ENCODE measurements around the gene MMP7.

DNA sequence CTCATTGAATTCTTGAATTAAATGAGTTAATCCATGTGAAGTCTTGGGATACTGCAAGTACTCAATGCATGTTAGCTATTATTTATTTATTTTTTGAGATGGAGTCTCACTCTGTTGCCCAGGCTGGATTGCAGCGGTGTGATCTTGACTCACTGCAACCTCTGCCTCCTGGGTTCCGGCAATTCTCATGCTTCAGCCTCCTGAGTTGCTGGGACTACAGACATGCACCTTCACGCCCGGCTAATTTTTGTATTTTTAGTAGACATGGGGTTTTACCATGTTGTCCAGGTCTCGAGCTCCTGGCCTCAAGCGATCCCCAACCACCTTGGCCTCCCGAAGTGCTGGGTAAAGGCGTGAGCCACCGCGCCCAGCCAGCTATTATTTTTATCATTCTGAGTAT, 9.4 kb downstream of the MMP7 start:
- TF ChIP-seq, protein P1, sequence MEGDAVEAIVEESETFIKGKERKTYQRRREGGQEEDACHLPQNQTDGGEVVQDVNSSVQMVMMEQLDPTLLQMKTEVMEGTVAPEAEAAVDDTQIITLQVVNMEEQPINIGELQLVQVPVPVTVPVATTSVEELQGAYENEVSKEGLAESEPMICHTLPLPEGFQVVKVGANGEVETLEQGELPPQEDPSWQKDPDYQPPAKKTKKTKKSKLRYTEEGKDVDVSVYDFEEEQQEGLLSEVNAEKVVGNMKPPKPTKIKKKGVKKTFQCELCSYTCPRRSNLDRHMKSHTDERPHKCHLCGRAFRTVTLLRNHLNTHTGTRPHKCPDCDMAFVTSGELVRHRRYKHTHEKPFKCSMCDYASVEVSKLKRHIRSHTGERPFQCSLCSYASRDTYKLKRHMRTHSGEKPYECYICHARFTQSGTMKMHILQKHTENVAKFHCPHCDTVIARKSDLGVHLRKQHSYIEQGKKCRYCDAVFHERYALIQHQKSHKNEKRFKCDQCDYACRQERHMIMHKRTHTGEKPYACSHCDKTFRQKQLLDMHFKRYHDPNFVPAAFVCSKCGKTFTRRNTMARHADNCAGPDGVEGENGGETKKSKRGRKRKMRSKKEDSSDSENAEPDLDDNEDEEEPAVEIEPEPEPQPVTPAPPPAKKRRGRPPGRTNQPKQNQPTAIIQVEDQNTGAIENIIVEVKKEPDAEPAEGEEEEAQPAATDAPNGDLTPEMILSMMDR (IDR thresholded peaks at IDR 0.05) = no peak
- TF ChIP-seq POLR2A (IDR thresholded peaks at IDR 0.05) = no peak

Data from thyroid gland (tissue), 4 donors.